DND-41 (cell line): Measurements from ENCODE around the gene BTBD8.

Experiments used
- ATAC-seq: fragments of 200-7000 bp; cut with Tn5 transposase; 3 replicates; pipeline ENCODE4 v1.9.1; 2021; ENCODE audit warnings: low read depth; ENCODE audit not compliant: insufficient read depth
- DNase-seq: peaks from one replicate; pipeline ENCODE4 v3.0.0-alpha.2; 2020
- H2AFZ ChIP-seq: 2 replicates; pipeline ENCODE4 v1.6.0; 2012; ENCODE audit warnings: low read depth, low read length
- H3K27ac ChIP-seq: 2 replicates; pipeline ENCODE4 v1.5.1; 2012; ENCODE audit warnings: low read length, inconsistent platforms
- H3K27me3 ChIP-seq: fragments of 200-600 bp; sonication (generic); 2 replicates; pipeline ENCODE4 v1.6.0; 2012; ENCODE audit warnings: low read length, mild to moderate bottlenecking, inconsistent platforms; ENCODE audit not compliant: insufficient read depth, poor library complexity
- H3K36me3 ChIP-seq: 2 replicates; pipeline ENCODE4 v1.5.1; 2012; ENCODE audit warnings: low read length, inconsistent platforms; ENCODE audit not compliant: insufficient read depth
- H3K4me1 ChIP-seq: 2 replicates; pipeline ENCODE4 v1.5.1; 2012; ENCODE audit warnings: mild to moderate bottlenecking, low read length; ENCODE audit not compliant: insufficient read depth
- H3K4me2 ChIP-seq: 2 replicates; pipeline ENCODE4 v1.6.0; 2012; ENCODE audit warnings: mild to moderate bottlenecking, moderate library complexity, low read length, inconsistent platforms; ENCODE audit not compliant: insufficient read depth
- H3K4me3 ChIP-seq, 2 experiments: fragments of 200-600 bp in 1 of 2; shearing (Covaris generic) in 1 of 2; 2 replicates each; pipeline ENCODE4 v1.5.1; 2012 to 2016; ENCODE audit warnings: inconsistent platforms in 2 of 2, low read length in 2 of 2, mild to moderate bottlenecking in 2 of 2, low read depth in 1 of 2, moderate library complexity in 1 of 2
- H3K79me2 ChIP-seq: 2 replicates; pipeline ENCODE4 v1.6.0; 2012; ENCODE audit warnings: low read length, inconsistent platforms; ENCODE audit not compliant: insufficient read depth
- H3K9ac ChIP-seq: 2 replicates; pipeline ENCODE4 v1.6.0; 2012; ENCODE audit warnings: low read depth, mild to moderate bottlenecking, inconsistent platforms, low read length, moderate library complexity
- H3K9me3 ChIP-seq: 2 replicates; pipeline ENCODE4 v1.5.1; 2012; ENCODE audit warnings: low read length, moderate library complexity, mild to moderate bottlenecking, inconsistent platforms; ENCODE audit not compliant: insufficient read depth, severe bottlenecking
- H4K20me1 ChIP-seq: 2 replicates; pipeline ENCODE4 v1.6.0; 2012; ENCODE audit warnings: low read length; ENCODE audit not compliant: insufficient read depth
- CTCF ChIP-seq: IDR thresholded peaks from 2 replicates; pipeline ENCODE4 v1.5.1; 2012; ENCODE audit warnings: borderline replicate concordance, low read length, moderate library complexity, mild to moderate bottlenecking; ENCODE audit not compliant: poor library complexity, severe bottlenecking; ENCODE audit errors: extremely low read depth
- EZH2 ChIP-seq: IDR thresholded peaks from 3 replicates; pipeline ENCODE4 v1.6.1; 2012; ENCODE audit warnings: borderline replicate concordance, low read depth, mild to moderate bottlenecking, moderate library complexity, low read length, inconsistent platforms; ENCODE audit not compliant: severe bottlenecking

BTBD8 gene

GRCh38 chr1:92037400-92037799 lies 42.7 kb upstream of the BTBD8 start:
- Histone ChIP-seq H3K9ac (no peak overlapping the region), H3K36me3 (peaks cover 12% of the 10 kb centered on the region; the same call in 1 of the 2 replicates), H3K27me3 (no peaks in the 10 kb centered on the region), H3K27ac (no peak overlapping the region), H4K20me1 (no peaks in the 10 kb centered on the region), H3K9me3 (no peaks in the 10 kb centered on the region), H3K4me3 (no peak overlapping the region), H2AFZ (no peak overlapping the region), H3K4me2 (no peak overlapping the region), H3K4me1 (no peaks in the 10 kb centered on the region), H3K79me2 (no peaks in the 10 kb centered on the region)
- TF ChIP-seq EZH2: no peak
- TF ChIP-seq CTCF: no peak
- DNase-seq (no peak), ATAC-seq (no peak)

GRCh38 chr1:92038695-92039346 lies 41.3 kb upstream of the BTBD8 start:
- Histone ChIP-seq H3K79me2 (no peaks in the 10 kb centered on the region), H3K4me2 (no peak overlapping the region), H3K36me3 (0 out of 2 replicates have a peak, but pooled peaks cover 7% of the 10 kb centered on the region), H3K9ac (no peak overlapping the region), H3K27ac (no peak overlapping the region), H2AFZ (no peak overlapping the region), H3K4me3 (no peak overlapping the region), H4K20me1 (no peaks in the 10 kb centered on the region), H3K27me3 (no peaks in the 10 kb centered on the region), H3K9me3 (no peaks in the 10 kb centered on the region), H3K4me1 (no peaks in the 10 kb centered on the region)
- ATAC-seq (no peak), DNase-seq (no peak)
- TF ChIP-seq CTCF (no peak), EZH2 (no peak)

- Histone ChIP-seq H3K4me3 (no peak overlapping the region), H3K79me2 (no peaks in the 10 kb centered on the region), H3K27ac (no peak overlapping the region), H3K9me3 (no peaks in the 10 kb centered on the region), H3K4me2 (no peak overlapping the region), H3K27me3 (no peaks in the 10 kb centered on the region), H3K9ac (no peak overlapping the region), H2AFZ (no peak overlapping the region), H3K4me1 (no peaks in the 10 kb centered on the region), H3K36me3 (no peaks in the 10 kb centered on the region), H4K20me1 (no peaks in the 10 kb centered on the region)
- ATAC-seq (no peak), DNase-seq (no peak)
- TF ChIP-seq EZH2 (no peak), CTCF (no peak)
These were observed 39.2 kb upstream of the BTBD8 start for GRCh38 chr1:92040971-92041370.

- Histone ChIP-seq H3K79me2 (no peaks in the 10 kb centered on the region), H3K4me2 (no peak overlapping the region), H3K4me1 (no peaks in the 10 kb centered on the region), H3K36me3 (no peaks in the 10 kb centered on the region; the same call in 1 of the 2 replicates), H3K9ac (no peak overlapping the region), H4K20me1 (no peaks in the 10 kb centered on the region), H2AFZ (no peak overlapping the region), H3K4me3 (no peak overlapping the region), H3K9me3 (no peaks in the 10 kb centered on the region), H3K27ac (no peak overlapping the region), H3K27me3 (no peaks in the 10 kb centered on the region)
- ATAC-seq (no peak), DNase-seq (no peak)
- TF ChIP-seq CTCF: no peak
- no peak for TF ChIP-seq EZH2
These were observed 36.5 kb upstream of the BTBD8 start for GRCh38 chr1:92043621-92044020.
